HepG2 (cell line): ENCODE measurements around the gene FBF1. TPM values are rescaled to one million over a fixed set of nuclear protein-coding genes. Genes with fewer than 3 reads are reported as not detected.

Source experiments
- ATAC-seq: fragments of 200-7000 bp; cut with Tn5 transposase; 3 replicates; pipeline ENCODE4 v1.9.1; 2020; ENCODE audit warnings: mild to moderate bottlenecking, moderate library complexity
- BruUV-seq: library from RNA; stranded (reverse); fragments of 400-500 nt; replicated peaks from 2 replicates; lab custom pipeline; 2021; lab: Mats Ljungman, UMichigan
- CTCF ChIA-PET: fragments of 300-600 bp; formaldehyde crosslinking; extraction: SDS; loops from one replicate; lab custom pipeline; 2021; ENCODE audit warnings: low total read pairs, inconsistent platforms, low intra/inter-chr PET ratio; lab: Yijun Ruan, JAX
- POLR2A ChIA-PET: fragments of 350-600 bp; sonication (Branson Sonifier 250); formaldehyde crosslinking; loops from one replicate; lab custom pipeline; 2020; ENCODE audit warnings: antibody characterized with exemption, inconsistent platforms; lab: Yijun Ruan, JAX
- DNase-seq: peaks from one replicate; pipeline ENCODE4 v3.0.0-alpha.2; 2015; ENCODE audit warnings: low spot score
- FAIRE-seq: peaks from 3 replicates; lab custom pipeline; 2011; peaks lifted over from hg19 to GRCh38; lab: Jason Lieb, UNC
- H2AFZ ChIP-seq: one replicate; pipeline ENCODE4 v1.6.1; 2011; ENCODE audit warnings: low read length, inconsistent platforms
- H3K27ac ChIP-seq: fragments of 300-600 bp; 3 replicates; pipeline ENCODE4 v1.8.0; 2011; ENCODE audit warnings: mixed run types, mild to moderate bottlenecking, mixed read lengths, low read length, inconsistent platforms; ENCODE audit not compliant: insufficient read depth; ENCODE audit errors: extremely low read length
- H3K27me3 ChIP-seq, 2 experiments: fragments of 200-600 bp in 1 of 2; 2 replicates in 1 of 2; 3 replicates in 1 of 2; pipeline versions ENCODE4 v1.6.0 to v1.8.0; 2011; ENCODE audit warnings: low read length in 2 of 2, mild to moderate bottlenecking in 2 of 2, moderate library complexity in 2 of 2, inconsistent platforms in 1 of 2; ENCODE audit not compliant: insufficient read depth in 2 of 2, control insufficient read depth in 1 of 2
- H3K36me3 ChIP-seq, 2 experiments: fragments of 200-600 bp in 1 of 2; replicated peaks in 1 of 2; 2 replicates in 1 of 2; 3 replicates in 1 of 2; pipeline versions ENCODE4 v1.5.1 to v1.8.0; 2011; ENCODE audit warnings: low read length in 2 of 2, inconsistent platforms in 1 of 2; ENCODE audit not compliant: insufficient read depth in 2 of 2, control insufficient read depth in 1 of 2
- H3K4me1 ChIP-seq: 2 replicates; pipeline ENCODE4 v1.5.1; 2012; ENCODE audit warnings: low read length, inconsistent platforms; ENCODE audit not compliant: insufficient read depth
- H3K4me2 ChIP-seq: 2 replicates; pipeline ENCODE4 v1.6.0; 2011; ENCODE audit warnings: low read depth, low read length, inconsistent platforms
- H3K4me3 ChIP-seq, 3 experiments: fragments of 200-600 bp in 1 of 3; sonication (generic), shearing (Covaris generic) in 1 of 3; replicated peaks in 1 of 3; 2 replicates each; pipeline ENCODE4 v1.5.1; 2011 to 2016; ENCODE audit warnings: low read length in 3 of 3, inconsistent platforms in 2 of 3, low read depth in 2 of 3, mild to moderate bottlenecking in 2 of 3, control low read depth in 1 of 3, mixed read lengths in 1 of 3; ENCODE audit not compliant: insufficient read depth in 1 of 3
- H3K79me2 ChIP-seq: one replicate; pipeline ENCODE4 v1.6.1; 2011; ENCODE audit warnings: low read length, inconsistent platforms; ENCODE audit not compliant: insufficient read depth
- H3K9ac ChIP-seq: 2 replicates; pipeline ENCODE4 v1.6.0; 2011; ENCODE audit warnings: mild to moderate bottlenecking, low read depth, low read length, inconsistent platforms; ENCODE audit not compliant: insufficient read depth
- H3K9me3 ChIP-seq: 2 replicates; pipeline ENCODE4 v1.5.1; 2012; ENCODE audit warnings: mild to moderate bottlenecking, low read length
- H4K20me1 ChIP-seq: 2 replicates; pipeline ENCODE4 v1.6.0; 2011; ENCODE audit warnings: inconsistent platforms, mild to moderate bottlenecking, low read length, moderate library complexity; ENCODE audit not compliant: insufficient read depth
- ATF2 ChIP-seq: sonication (generic); formaldehyde crosslinking; IDR thresholded peaks from 2 replicates; pipeline ENCODE4 v1.4.0; 2020; ENCODE audit warnings: missing genetic modification reagents
- KDM6A ChIP-seq: IDR thresholded peaks from 2 replicates; pipeline ENCODE4 v1.6.1; 2016; ENCODE audit warnings: low read depth
- MAF1 ChIP-seq: sonication (generic); formaldehyde crosslinking; IDR thresholded peaks from 2 replicates; pipeline ENCODE4 v1.5.0; 2020; ENCODE audit warnings: missing genetic modification reagents, borderline replicate concordance
- POLR2G ChIP-seq: fragments of 200-400 bp; formaldehyde crosslinking; IDR thresholded peaks from 2 replicates; pipeline ENCODE4 v1.6.1; 2018; ENCODE audit warnings: mild to moderate bottlenecking, low read depth, low read length, moderate library complexity
- RNF2 ChIP-seq: fragments of 450-650 bp; conservative IDR thresholded peaks from 2 replicates; pipeline ENCODE4 v1.6.1; 2016; ENCODE audit warnings: low read depth
- SATB2 ChIP-seq: sonication (generic); formaldehyde crosslinking; IDR thresholded peaks from 2 replicates; pipeline ENCODE4 v1.5.0; 2020; ENCODE audit warnings: missing genetic modification reagents
- WGBS: methylation state at CpG from one replicate; pipeline ENCODE4 v1.1.6; 2017; ENCODE audit warnings: low lambda C conversion rate; 5-methylcytosine and 5-hydroxymethylcytosine counted together
- in situ Hi-C: cut with HindIII; loops from 2 replicates; pipeline ENCODE4 v1.10.0; 2017; ENCODE audit warnings: low pct_unique_long_range_greater_than_20kb; ENCODE audit not compliant: extremely low pct_ligation_motif_present
- intact Hi-C: fragments of 100-400 bp; cut with micrococcal nuclease; formaldehyde crosslinking; loops from one replicate; pipeline ENCODE4 v1.10.0; 2022; ENCODE audit not compliant: unreplicated experiment
- polyA plus RNA-seq, 8 experiments: library from polyadenylated mRNA; depleted of rRNA in 3 of 8; stranded (reverse) in 7 of 8; unstranded in 1 of 8; fragments of >200 nt; fragmentation: Illumina TruSeq in 4 of 8; extraction: Trizol in 4 of 8; gene quantifications; 2 replicates each; pipeline versions ENCODE4 v1.2.1 to v1.2.3, GENCODE V29; 2011 to 2016; ENCODE audit warnings: low read depth in 4 of 8, missing spikeins in 1 of 8, mixed read lengths in 1 of 8; ENCODE audit not compliant: insufficient read depth in 1 of 8
- total RNA-seq, 5 experiments: library from RNA; depleted of rRNA; stranded (reverse); fragments of >200 nt; fragmentation: Illumina TruSeq; extraction: Trizol; gene quantifications; 2 replicates each; pipeline ENCODE4 v1.2.3, GENCODE V29; 2016; ENCODE audit warnings: low read depth in 1 of 5
- TF ChIP-seq, protein P1 (sequence below): IDR thresholded peaks from 2 replicates; pipeline ENCODE4 v1.6.1; 2016; ENCODE audit warnings: low read depth, control low read depth
- TF ChIP-seq, protein P2 (sequence below): sonication (generic); formaldehyde crosslinking; IDR thresholded peaks from 2 replicates; pipeline ENCODE4 v1.4.0; 2020; ENCODE audit warnings: missing genetic modification reagents

The FBF1 gene
- total and polyA plus RNA-seq, 2 of the 13 experiments (the other 11 are each of a cell fraction or from before 2014, with no cell fraction given): 2.4 to 8.1 TPM

- Histone ChIP-seq H3K4me3 (no peak overlapping the region), H3K36me3 (peaks cover 28 to 53% of the 10 kb centered on the region in 2 experiments), H3K27me3 (no peaks in the 10 kb centered on the region; a peak in 1 of 5 replicates), H4K20me1 (no peaks in the 10 kb centered on the region), H3K9ac (no peak overlapping the region), H3K27ac (no peak overlapping the region), H3K4me2 (no peak overlapping the region), H2AFZ (no peak overlapping the region), H3K9me3 (no peaks in the 10 kb centered on the region), H3K4me1 (peaks cover 38% of the 10 kb centered on the region), H3K79me2 (peaks cover 28% of the 10 kb centered on the region)
- intact Hi-C loops (no loop called here), in situ Hi-C loops (no loop called here)
- 96% methylated on average over 13 of the region's 13 CpGs for WGBS
- no peak for ATAC-seq
- no peak for FAIRE-seq
- CTCF ChIA-PET: no interaction called here
- no TSS peak for BruUV-seq
- no peak for DNase-seq
- TF ChIP-seq, protein P1, sequence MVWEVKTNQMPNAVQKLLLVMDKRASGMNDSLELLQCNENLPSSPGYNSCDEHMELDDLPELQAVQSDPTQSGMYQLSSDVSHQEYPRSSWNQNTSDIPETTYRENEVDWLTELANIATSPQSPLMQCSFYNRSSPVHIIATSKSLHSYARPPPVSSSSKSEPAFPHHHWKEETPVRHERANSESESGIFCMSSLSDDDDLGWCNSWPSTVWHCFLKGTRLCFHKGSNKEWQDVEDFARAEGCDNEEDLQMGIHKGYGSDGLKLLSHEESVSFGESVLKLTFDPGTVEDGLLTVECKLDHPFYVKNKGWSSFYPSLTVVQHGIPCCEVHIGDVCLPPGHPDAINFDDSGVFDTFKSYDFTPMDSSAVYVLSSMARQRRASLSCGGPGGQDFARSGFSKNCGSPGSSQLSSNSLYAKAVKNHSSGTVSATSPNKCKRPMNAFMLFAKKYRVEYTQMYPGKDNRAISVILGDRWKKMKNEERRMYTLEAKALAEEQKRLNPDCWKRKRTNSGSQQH (CRISPR knock-in tag): no peak
- no peak for TF ChIP-seq KDM6A (CRISPR knock-in tag)
- TF ChIP-seq ATF2 (CRISPR knock-in tag): no peak
- no peak for TF ChIP-seq RNF2
- TF ChIP-seq MAF1 (CRISPR knock-in tag): no peak
- TF ChIP-seq, protein P2, sequence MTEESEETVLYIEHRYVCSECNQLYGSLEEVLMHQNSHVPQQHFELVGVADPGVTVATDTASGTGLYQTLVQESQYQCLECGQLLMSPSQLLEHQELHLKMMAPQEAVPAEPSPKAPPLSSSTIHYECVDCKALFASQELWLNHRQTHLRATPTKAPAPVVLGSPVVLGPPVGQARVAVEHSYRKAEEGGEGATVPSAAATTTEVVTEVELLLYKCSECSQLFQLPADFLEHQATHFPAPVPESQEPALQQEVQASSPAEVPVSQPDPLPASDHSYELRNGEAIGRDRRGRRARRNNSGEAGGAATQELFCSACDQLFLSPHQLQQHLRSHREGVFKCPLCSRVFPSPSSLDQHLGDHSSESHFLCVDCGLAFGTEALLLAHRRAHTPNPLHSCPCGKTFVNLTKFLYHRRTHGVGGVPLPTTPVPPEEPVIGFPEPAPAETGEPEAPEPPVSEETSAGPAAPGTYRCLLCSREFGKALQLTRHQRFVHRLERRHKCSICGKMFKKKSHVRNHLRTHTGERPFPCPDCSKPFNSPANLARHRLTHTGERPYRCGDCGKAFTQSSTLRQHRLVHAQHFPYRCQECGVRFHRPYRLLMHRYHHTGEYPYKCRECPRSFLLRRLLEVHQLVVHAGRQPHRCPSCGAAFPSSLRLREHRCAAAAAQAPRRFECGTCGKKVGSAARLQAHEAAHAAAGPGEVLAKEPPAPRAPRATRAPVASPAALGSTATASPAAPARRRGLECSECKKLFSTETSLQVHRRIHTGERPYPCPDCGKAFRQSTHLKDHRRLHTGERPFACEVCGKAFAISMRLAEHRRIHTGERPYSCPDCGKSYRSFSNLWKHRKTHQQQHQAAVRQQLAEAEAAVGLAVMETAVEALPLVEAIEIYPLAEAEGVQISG: no peak
- TF ChIP-seq SATB2 (CRISPR knock-in tag): no peak
- 0 out of 2 replicates have a peak, but pooled peaks have one; percentile 18 for TF ChIP-seq POLR2G
- TF ChIP-seq, all 625 proteins: peak for 1
- POLR2A ChIA-PET: interaction anchor here (4.9 to 7.7 kb wide), 2 partner anchors 22 to 44 kb away, joined by 25 to 66 read pairs; partner anchors contain the start of genes TRIM47 and WBP2
Observed at GRCh38 chr17:75899353-75899752, 41.5 kb downstream of the FBF1 start.
